ENCODE results near the gene NLK.
"Not testable (repeated sequence)": the region's sequence is repeated elsewhere in the genome, so short reads cannot be mapped to it uniquely, and the experiment has no call there.

Gene NLK

GRCh38 chr17:28076144-28076543, 33.7 kb downstream of the NLK start:
- no peak for DNase-seq

GRCh38 chr17:28077140-28077539, 34.7 kb downstream of the NLK start:
- DNase-seq, result not testable (repeated sequence)

GRCh38 chr17:28078341-28079229, 36.1 kb downstream of the NLK start:
- DNase-seq, result no peak

- no peak for DNase-seq
Observed at GRCh38 chr17:28081467-28081866, 39.0 kb downstream of the NLK start.

GRCh38 chr17:28085766-28086165, 43.3 kb downstream of the NLK start:
- no peak for DNase-seq

- DNase-seq, result no peak
Observed at GRCh38 chr17:28086519-28086918, 44.0 kb downstream of the NLK start.

GRCh38 chr17:28087743-28088142, 45.3 kb downstream of the NLK start:
- DNase-seq, result no peak

- no peak for DNase-seq
Observed at GRCh38 chr17:28090551-28090950, 48.1 kb downstream of the NLK start.

- DNase-seq, result no peak
Observed at GRCh38 chr17:28092088-28092487, 49.6 kb downstream of the NLK start.

- DNase-seq, result no peak
Observed at GRCh38 chr17:28093999-28094716, 51.7 kb downstream of the NLK start.

GRCh38 chr17:28096756-28097155, 54.3 kb downstream of the NLK start:
- DNase-seq, result no peak

- no peak for DNase-seq
Observed at GRCh38 chr17:28097254-28097653, 54.8 kb downstream of the NLK start.

- no peak for DNase-seq
Observed at GRCh38 chr17:28097901-28098300, 55.4 kb downstream of the NLK start.

GRCh38 chr17:28098591-28098990, 56.1 kb downstream of the NLK start:
- DNase-seq, result not testable (repeated sequence)

- DNase-seq, result no peak
Observed at GRCh38 chr17:28100251-28100650, 57.8 kb downstream of the NLK start.

GRCh38 chr17:28100936-28101335, 58.5 kb downstream of the NLK start:
- no peak for DNase-seq

- DNase-seq, result no peak
Observed at GRCh38 chr17:28101919-28102318, 59.4 kb downstream of the NLK start.

GRCh38 chr17:28105501-28105900, 63.0 kb downstream of the NLK start:
- no peak for DNase-seq

GRCh38 chr17:28110184-28110583, 67.7 kb downstream of the NLK start:
- DNase-seq, result no peak

- DNase-seq, result no peak
Observed at GRCh38 chr17:28112181-28112580, 69.7 kb downstream of the NLK start.

- DNase-seq, result no peak
Observed at GRCh38 chr17:28112606-28113005, 70.1 kb downstream of the NLK start.

- DNase-seq, result no peak
Observed at GRCh38 chr17:28113269-28113668, 70.8 kb downstream of the NLK start.

- DNase-seq, result no peak
Observed at GRCh38 chr17:28115046-28115445, 72.6 kb downstream of the NLK start.

GRCh38 chr17:28117304-28117703, 74.8 kb downstream of the NLK start:
- no peak for DNase-seq

Data from T-helper 1 cell (primary cell).